HFFc6 (cell line): ENCODE data around the gene NDRG3. TPM values are rescaled to one million over a fixed set of nuclear protein-coding genes. Genes with fewer than 3 reads are reported as not detected.

Experiments used
- DNase-seq: peaks from one replicate; pipeline ENCODE4 v3.0.0-alpha.2; 2018
- H3K27ac Mint-ChIP-seq: 2 replicates; pipeline ENCODE4 v1.8.0; 2020; ENCODE audit warnings: mild to moderate bottlenecking, mixed read lengths
- H3K27me3 Mint-ChIP-seq: 2 replicates; pipeline ENCODE4 v1.8.0; 2021; ENCODE audit warnings: mild to moderate bottlenecking, moderate library complexity, mixed read lengths; ENCODE audit not compliant: insufficient read depth
- H3K36me3 Mint-ChIP-seq: 2 replicates; pipeline ENCODE4 v1.8.0; 2021; ENCODE audit warnings: low read depth, mixed read lengths
- H3K4me1 Mint-ChIP-seq: 2 replicates; pipeline ENCODE4 v1.8.0; 2020; ENCODE audit warnings: low read depth, mixed read lengths
- H3K4me3 Mint-ChIP-seq: 2 replicates; pipeline ENCODE4 v1.8.0; 2020; ENCODE audit warnings: mild to moderate bottlenecking, moderate library complexity, mixed read lengths
- H3K9me3 Mint-ChIP-seq: 2 replicates; pipeline ENCODE4 v1.8.0; 2020; ENCODE audit warnings: mild to moderate bottlenecking, mixed read lengths
- CTCF ChIP-seq: fragments of 200-600 bp; sonication (generic); IDR thresholded peaks from 2 replicates; pipeline ENCODE4 v1.5.0; 2021; ENCODE audit warnings: antibody characterized with exemption, mild to moderate bottlenecking
- total RNA-seq, 6 experiments: library from RNA; stranded (reverse); fragmentation: NEBNext Ultra II Directional; extraction: Animal tissue kit (Norgen Biotek cat#: 25700); gene quantifications; 2 replicates in 1 of 6; 3 replicates in 5 of 6; pipeline ENCODE4 v1.2.3, GENCODE V29; 2021

NDRG3 gene
- total RNA-seq, 6 experiments from 2014 or later, result 32.8 to 42.3 (median 37.2) TPM

GRCh38 chr20:36786663-36787062 lies 40.8 kb upstream of the NDRG3 start:
- Mint-ChIP-seq H3K27ac (no peak overlapping the region), H3K36me3 (peaks cover 39% of the 10 kb centered on the region), H3K4me1 (peaks cover 18% of the 10 kb centered on the region), H3K9me3 (no peaks in the 10 kb centered on the region), H3K27me3 (peaks cover 2% of the 10 kb centered on the region; the same call in 1 of the 2 replicates), H3K4me3 (no peak overlapping the region)
- no peak for DNase-seq
- no peak for TF ChIP-seq CTCF

DNA sequence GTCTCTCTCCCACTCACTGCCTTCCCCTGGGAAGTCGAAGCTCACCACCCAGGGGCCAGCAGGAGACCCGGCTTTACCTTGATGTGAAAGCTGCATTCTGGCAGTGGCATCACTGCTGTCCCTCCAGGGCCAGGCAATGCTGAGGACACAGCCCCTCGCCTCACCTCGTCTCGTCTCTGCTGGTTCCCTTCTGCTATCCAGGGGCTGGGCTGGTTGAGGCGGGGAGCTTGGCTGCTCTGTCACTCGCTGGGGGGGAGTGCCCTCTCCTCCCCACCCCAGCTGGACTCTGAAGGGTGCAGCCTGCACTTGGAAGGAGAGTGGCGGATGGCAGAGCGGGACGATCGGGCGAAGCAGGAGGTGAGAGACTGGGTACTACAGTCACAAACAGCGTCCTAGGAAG lies 40.4 kb upstream of the NDRG3 start:
- H3K4me1 Mint-ChIP-seq, result peaks cover 18% of the 10 kb centered on the region
- DNase-seq, result no peak
- H3K36me3 Mint-ChIP-seq, result peaks cover 36% of the 10 kb centered on the region
- H3K4me3 Mint-ChIP-seq, result no peak overlapping the region; the same call in 1 of the 2 replicates
- TF ChIP-seq CTCF, result no peak
- no peaks in the 10 kb centered on the region for H3K9me3 Mint-ChIP-seq
- H3K27me3 Mint-ChIP-seq, result peaks cover 2% of the 10 kb centered on the region; the same call in 1 of the 2 replicates
- no peak overlapping the region for H3K27ac Mint-ChIP-seq

GRCh38 chr20:36785308-36785707 lies 39.4 kb upstream of the NDRG3 start:
- Mint-ChIP-seq H3K27ac (no peak overlapping the region), H3K9me3 (no peaks in the 10 kb centered on the region), H3K36me3 (peaks cover 38% of the 10 kb centered on the region), H3K27me3 (peaks cover 2% of the 10 kb centered on the region; the same call in 1 of the 2 replicates), H3K4me3 (no peak overlapping the region), H3K4me1 (peaks cover 18% of the 10 kb centered on the region)
- no peak; the same call in none of the 2 replicates for TF ChIP-seq CTCF
- no peak for DNase-seq

GRCh38 chr20:36784900-36785299 lies 39.0 kb upstream of the NDRG3 start:
- H3K4me3 Mint-ChIP-seq, result no peak overlapping the region
- H3K27ac Mint-ChIP-seq, result 0 out of 2 replicates have a peak overlapping the region, but pooled peaks have one; percentile 15
- peaks cover 42% of the 10 kb centered on the region for H3K36me3 Mint-ChIP-seq
- peaks cover 2% of the 10 kb centered on the region; the same call in 1 of the 2 replicates for H3K27me3 Mint-ChIP-seq
- H3K9me3 Mint-ChIP-seq, result no peaks in the 10 kb centered on the region
- peaks cover 18% of the 10 kb centered on the region for H3K4me1 Mint-ChIP-seq
- no peak; the same call in 1 of the 2 replicates for TF ChIP-seq CTCF
- DNase-seq, result no peak

GRCh38 chr20:36784116-36784515 lies 38.2 kb upstream of the NDRG3 start:
- Mint-ChIP-seq H3K27ac (no peak overlapping the region), H3K9me3 (no peaks in the 10 kb centered on the region), H3K27me3 (peaks cover 6% of the 10 kb centered on the region), H3K4me1 (peaks cover 18% of the 10 kb centered on the region), H3K36me3 (peaks cover 48% of the 10 kb centered on the region), H3K4me3 (no peak overlapping the region)
- no peak for DNase-seq
- TF ChIP-seq CTCF, result no peak

GRCh38 chr20:36779656-36780025 lies 33.8 kb upstream of the NDRG3 start:
- H3K9me3 Mint-ChIP-seq, result no peaks in the 10 kb centered on the region
- peaks cover 10% of the 10 kb centered on the region for H3K27me3 Mint-ChIP-seq
- peaks cover 21% of the 10 kb centered on the region for H3K4me1 Mint-ChIP-seq
- H3K36me3 Mint-ChIP-seq, result peaks cover 41% of the 10 kb centered on the region
- no peak for TF ChIP-seq CTCF
- no peak overlapping the region for H3K4me3 Mint-ChIP-seq
- DNase-seq, result no peak
- H3K27ac Mint-ChIP-seq, result peak overlapping the region; percentile 46; the same call in 1 of the 2 replicates
